Fibroblast of the conjunctiva (primary cell): ENCODE results near the gene CRKL.
"Not testable (repeated sequence)": the region's sequence is repeated elsewhere in the genome, so short reads cannot be mapped to it uniquely, and the experiment has no call there.

Experiments
- DNase-seq: peaks from one replicate; pipeline ENCODE4 v3.0.0-alpha.2; 2010; ENCODE audit warnings: low read depth

CRKL gene

GRCh38 chr22:20966883-20967696 is 49.9 kb downstream of the CRKL start, which contains the start of gene AIFM3:
Gene AIFM3, plus strand, starts transcription at chr22:20967255. Its CDS starts 690 bp downstream, at chr22:20967945.
- no peak for DNase-seq

GRCh38 chr22:20967697-20968211 is 50.5 kb downstream of the CRKL start:
- DNase-seq = no peak

GRCh38 chr22:20968281-20968977 is 51.2 kb downstream of the CRKL start:
- no peak for DNase-seq

GRCh38 chr22:20970939-20971657 is 53.9 kb downstream of the CRKL start:
- DNase-seq = no peak

GRCh38 chr22:20972014-20972694 is 54.9 kb downstream of the CRKL start:
- DNase-seq = not testable (repeated sequence)

- DNase-seq = no peak
These were observed 55.8 kb downstream of the CRKL start for GRCh38 chr22:20972933-20973577.

- DNase-seq = no peak
These were observed 56.6 kb downstream of the CRKL start for GRCh38 chr22:20973634-20974286.

GRCh38 chr22:20974336-20974955 is 57.2 kb downstream of the CRKL start:
- DNase-seq = no peak

GRCh38 chr22:20975541-20976290 is 58.5 kb downstream of the CRKL start:
- no peak for DNase-seq

GRCh38 chr22:20976291-20976877 is 59.2 kb downstream of the CRKL start:
- DNase-seq = no peak

- DNase-seq = no peak
These were observed 59.8 kb downstream of the CRKL start for GRCh38 chr22:20977019-20977418.

- no peak for DNase-seq
These were observed 60.4 kb downstream of the CRKL start for GRCh38 chr22:20977516-20978170.

- no peak for DNase-seq
These were observed 61.2 kb downstream of the CRKL start for GRCh38 chr22:20978419-20978818.

- peak; percentile 65 for DNase-seq
These were observed 62.1 kb downstream of the CRKL start for GRCh38 chr22:20979243-20979809.

GRCh38 chr22:20979940-20980453 is 62.8 kb downstream of the CRKL start:
- DNase-seq = no peak

GRCh38 chr22:20980523-20980922 is 63.3 kb downstream of the CRKL start:
- DNase-seq = no peak

GRCh38 chr22:20980938-20981722 is 63.9 kb downstream of the CRKL start:
- no peak for DNase-seq
